SU-DHL-6 (cell line): ENCODE measurements around the gene CATSPERD.

ENCODE experiments used
- CTCF ChIP-seq: fragments of 200-600 bp; sonication (generic); IDR thresholded peaks from one replicate; pipeline ENCODE4 v1.5.1; 2017; ENCODE audit warnings: antibody characterized with exemption, mild to moderate bottlenecking, low read length, moderate library complexity; ENCODE audit not compliant: insufficient read depth, poor library complexity, severe bottlenecking
- EZH2phosphoT487 ChIP-seq: fragments of 200-600 bp; sonication (generic), shearing (Covaris generic); conservative IDR thresholded peaks from 2 replicates; pipeline ENCODE4 v1.6.1; 2018; ENCODE audit warnings: mild to moderate bottlenecking, antibody characterized with exemption, low read length, moderate library complexity, mixed read lengths

GRCh38 chr19:5671600-5671999 is 48.8 kb upstream of the CATSPERD start:
- TF ChIP-seq CTCF (no peak), EZH2phosphoT487 (no peak)
